HG03520 (cell line): ENCODE measurements around the gene ZNF580.

ENCODE experiments used
- ATAC-seq: cut with Tn5 transposase; IDR thresholded peaks from one replicate; pipeline ENCODE4 v1.9.1; 2021; ENCODE audit warnings: mild to moderate bottlenecking, moderate library complexity; ENCODE audit not compliant: unreplicated experiment

ZNF580 gene

DNA sequence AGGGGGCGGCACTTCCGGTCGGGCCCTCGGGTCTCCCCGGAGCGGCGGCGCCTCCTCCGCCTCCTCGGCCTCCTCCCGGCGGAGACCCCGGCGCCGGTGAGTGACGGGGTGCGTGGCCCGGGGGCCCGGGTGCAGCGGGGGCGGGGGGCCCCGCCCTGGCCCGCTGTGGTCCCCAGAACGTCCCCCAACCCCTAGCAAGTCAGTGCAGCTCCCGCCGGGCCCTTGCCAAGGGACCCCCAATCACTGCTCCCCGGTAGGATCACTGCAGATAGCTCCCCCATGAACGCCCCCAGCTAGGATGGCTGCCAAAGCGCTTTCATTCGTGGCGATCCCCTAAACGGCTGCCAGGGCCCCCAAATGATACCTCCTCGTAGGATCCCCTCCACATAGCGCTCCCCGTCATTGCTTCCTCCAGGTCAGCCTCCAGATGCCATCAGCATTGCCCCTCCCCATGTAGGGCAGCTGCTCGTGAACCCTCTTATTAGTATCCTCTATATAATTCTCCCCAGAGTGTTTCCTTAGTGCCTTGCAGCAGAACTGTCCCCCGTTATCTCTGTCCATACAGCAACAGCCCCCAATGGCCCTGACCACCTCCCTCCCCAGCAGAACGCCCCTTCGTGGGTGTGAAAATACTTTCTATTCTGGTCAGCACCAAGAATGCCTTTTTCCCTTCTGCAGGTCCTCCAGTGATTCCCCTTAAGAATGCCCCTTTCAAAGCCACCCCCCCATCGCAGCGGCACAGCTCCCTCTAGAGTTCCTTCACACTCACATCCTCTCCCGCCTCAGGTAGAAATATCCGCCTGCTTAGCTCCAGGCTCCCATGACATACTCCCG is 34.9 kb upstream of the ZNF580 start, which contains the start of gene ZNF865:
Gene ZNF865, plus strand, starts transcription at position 11 of the 834 bp plus-strand sequence. CDS start 7,972 bp downstream, outside the sequence.
- no peak for ATAC-seq

DNA sequence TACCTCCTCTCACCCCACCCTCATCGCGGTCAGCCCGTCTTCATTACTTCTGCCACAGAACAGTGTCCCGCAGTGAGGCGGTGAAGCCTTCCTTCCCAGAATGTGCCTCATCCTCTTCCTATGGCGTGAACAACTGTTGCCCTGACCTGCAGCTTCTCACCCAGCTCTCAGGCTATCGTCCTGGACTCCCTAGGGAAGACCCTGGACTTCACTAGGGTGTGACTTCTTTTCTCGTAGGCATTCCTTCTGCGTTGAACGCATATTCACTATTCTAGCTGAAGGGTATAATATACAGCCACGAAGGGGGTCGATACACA is 34.4 kb upstream of the ZNF580 start:
- ATAC-seq: no peak

DNA sequence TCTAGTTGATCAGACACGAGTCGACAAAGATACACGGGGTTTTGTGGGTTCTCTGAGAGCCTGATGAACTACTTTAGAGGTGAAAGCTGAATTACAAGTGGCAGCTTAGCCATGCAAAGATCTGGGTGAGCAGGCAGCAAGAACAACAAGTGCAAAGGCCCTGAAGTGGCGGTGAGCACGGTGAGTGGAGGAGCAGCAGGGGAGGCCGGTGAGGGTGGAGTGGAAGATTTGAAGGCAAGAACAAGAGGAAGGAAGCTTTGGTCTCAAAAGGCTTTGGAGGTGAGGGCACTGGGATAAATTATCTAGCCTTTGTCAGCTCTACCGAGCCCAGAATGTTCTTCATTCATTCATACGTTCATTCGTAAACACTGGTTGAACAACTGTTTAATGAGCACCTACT is 34.0 kb upstream of the ZNF580 start:
- ATAC-seq: no peak

DNA sequence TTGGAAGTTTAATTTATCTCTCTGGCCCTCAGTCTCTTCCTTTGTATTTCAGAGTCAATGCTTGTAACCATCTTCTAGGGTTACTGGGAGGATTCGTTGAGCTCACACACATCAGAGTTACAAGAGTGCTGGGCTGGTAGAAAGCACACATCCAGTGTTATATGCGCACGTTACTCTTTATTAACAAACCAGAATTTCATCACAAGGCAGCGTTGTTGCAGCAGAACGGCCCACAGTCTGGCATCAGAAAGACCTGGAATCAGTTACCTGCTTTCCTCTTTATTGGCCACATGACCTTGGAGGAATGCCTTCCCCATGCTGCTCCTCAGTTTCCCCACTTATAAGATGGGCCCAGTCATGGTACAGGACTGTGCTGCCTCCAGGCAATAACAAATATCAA is 31.5 kb upstream of the ZNF580 start:
- no peak for ATAC-seq

DNA sequence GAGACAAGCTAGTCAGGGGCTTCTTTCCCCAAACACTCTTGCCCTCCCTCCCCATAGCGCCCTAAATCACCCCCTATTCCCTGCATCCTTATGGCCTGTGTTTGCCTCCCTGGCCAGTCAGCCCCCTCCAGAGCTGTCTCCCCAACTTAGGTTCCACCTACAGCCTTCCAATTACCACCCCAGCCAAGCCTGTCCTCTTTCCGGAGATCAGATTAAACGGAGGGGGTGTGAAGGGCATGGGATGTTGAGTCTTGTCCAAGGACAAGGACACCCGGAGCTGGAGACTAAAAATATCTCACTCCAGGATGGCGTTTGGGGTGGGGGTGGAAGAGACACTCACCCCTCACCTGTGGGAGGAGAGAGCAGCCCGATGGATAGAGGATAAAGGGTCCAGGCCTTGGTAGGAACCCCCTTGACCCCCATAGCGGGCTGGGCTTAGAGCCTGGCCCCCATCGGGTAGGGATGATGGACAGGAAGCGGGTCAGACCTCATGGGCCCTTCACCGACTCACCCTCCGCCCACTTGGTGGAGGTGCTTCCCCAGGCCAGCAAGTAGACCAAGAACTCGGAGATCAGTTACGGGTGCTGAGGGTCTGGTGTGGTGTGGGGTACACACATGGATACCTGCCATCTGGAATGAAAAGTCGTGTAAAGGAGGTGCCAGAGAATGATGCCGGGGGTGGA is 29.4 kb upstream of the ZNF580 start:
- ATAC-seq: no peak

DNA sequence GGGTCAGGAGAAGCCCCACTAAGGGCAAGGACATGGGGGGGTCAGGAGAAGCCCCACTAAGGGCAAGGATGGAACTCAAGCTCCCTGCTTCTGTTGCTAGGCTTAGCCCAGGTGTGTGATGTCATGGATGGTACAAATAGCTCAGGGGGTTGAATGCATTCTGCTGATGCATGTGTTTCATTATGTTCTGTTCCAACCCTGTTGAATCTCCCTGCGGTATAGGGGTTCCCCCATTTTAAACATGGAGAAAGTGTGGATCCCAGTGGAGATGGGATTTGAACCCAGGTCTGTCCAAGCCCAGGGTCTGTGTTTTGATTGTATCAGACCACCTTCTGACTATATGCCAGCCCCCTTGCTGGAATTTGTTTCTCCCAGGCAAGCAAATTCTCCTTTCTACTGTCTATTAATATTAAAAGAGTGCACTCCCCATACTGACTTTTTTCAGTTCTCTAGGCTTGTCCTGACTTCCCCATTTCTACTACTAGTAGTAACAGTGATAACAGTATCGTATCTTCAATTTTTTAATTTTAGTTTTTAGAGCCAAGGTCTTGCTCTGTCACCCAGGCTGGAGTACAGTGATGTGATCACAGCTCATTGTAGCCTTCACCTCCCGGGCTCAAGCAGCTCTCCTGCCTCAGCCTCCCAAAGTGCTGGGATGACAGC is 28.7 kb upstream of the ZNF580 start:
- no peak for ATAC-seq

DNA sequence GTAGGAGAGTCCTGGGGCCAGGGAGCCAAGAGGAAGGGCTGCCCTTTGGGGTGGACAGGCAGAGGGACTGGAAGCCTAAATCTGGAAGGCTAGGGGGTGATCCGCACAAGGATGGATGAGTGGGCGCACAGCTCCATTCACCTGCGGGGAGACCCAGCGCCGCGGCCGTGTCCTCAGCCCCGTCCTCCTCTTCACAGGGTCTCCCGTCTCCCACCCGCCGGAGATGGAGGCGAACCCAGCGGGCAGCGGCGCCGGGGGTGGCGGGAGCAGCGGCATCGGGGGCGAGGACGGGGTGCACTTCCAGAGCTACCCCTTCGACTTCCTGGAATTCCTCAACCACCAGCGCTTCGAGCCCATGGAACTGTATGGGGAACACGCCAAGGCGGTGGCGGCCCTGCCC is 27.4 kb upstream of the ZNF580 start:
- ATAC-seq: no peak

DNA sequence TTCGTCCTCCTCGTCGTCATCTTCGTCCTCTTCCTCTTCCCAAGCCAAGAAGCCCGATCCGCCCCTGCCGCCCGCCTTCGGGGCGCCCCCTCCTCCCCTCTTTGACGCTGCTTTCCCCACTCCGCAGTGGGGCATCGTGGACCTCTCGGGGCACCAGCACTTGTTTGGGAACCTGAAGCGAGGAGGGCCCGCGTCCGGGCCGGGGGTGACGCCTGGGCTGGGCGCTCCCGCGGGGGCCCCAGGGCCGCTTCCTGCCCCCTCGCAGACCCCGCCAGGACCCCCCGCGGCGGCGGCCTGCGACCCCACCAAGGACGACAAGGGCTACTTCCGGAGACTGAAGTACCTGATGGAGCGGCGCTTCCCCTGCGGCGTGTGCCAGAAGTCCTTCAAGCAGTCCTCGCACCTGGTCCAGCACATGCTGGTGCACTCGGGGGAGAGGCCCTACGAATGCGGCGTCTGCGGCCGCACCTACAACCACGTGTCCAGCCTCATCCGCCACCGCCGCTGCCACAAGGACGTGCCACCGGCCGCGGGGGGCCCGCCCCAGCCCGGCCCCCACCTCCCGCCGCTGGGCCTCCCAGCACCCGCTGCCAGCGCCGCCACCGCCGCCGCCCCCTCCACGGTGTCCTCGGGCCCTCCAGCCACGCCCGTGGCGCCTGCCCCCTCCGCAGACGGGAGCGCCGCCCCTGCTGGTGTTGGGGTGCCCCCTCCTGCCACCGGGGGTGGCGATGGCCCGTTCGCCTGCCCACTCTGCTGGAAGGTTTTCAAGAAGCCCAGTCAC is 26.7 kb upstream of the ZNF580 start:
- ATAC-seq: no peak

DNA sequence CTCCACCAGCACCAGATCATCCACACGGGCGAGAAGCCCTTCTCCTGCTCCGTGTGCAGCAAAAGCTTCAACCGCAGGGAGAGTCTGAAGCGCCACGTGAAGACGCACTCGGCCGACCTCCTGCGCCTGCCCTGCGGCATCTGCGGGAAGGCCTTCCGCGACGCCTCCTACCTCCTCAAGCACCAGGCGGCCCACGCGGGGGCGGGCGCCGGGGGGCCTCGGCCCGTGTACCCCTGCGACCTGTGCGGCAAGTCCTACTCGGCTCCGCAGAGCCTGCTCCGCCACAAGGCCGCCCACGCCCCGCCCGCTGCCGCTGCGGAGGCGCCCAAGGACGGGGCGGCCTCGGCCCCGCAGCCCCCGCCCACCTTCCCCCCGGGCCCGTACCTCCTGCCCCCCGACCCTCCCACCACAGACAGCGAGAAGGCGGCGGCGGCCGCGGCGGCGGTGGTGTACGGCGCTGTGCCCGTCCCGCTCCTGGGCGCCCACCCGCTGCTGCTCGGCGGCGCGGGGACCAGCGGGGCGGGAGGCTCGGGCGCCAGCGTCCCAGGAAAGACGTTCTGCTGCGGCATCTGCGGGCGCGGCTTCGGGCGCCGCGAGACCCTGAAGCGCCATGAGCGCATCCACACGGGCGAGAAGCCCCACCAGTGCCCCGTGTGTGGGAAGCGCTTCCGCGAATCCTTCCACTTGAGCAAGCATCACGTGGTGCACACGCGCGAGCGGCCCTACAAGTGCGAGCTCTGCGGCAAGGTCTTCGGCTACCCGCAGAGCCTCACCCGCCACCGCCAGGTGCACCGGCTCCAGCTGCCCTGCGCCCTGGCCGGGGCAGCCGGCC is 25.9 kb upstream of the ZNF580 start:
- ATAC-seq: no peak

DNA sequence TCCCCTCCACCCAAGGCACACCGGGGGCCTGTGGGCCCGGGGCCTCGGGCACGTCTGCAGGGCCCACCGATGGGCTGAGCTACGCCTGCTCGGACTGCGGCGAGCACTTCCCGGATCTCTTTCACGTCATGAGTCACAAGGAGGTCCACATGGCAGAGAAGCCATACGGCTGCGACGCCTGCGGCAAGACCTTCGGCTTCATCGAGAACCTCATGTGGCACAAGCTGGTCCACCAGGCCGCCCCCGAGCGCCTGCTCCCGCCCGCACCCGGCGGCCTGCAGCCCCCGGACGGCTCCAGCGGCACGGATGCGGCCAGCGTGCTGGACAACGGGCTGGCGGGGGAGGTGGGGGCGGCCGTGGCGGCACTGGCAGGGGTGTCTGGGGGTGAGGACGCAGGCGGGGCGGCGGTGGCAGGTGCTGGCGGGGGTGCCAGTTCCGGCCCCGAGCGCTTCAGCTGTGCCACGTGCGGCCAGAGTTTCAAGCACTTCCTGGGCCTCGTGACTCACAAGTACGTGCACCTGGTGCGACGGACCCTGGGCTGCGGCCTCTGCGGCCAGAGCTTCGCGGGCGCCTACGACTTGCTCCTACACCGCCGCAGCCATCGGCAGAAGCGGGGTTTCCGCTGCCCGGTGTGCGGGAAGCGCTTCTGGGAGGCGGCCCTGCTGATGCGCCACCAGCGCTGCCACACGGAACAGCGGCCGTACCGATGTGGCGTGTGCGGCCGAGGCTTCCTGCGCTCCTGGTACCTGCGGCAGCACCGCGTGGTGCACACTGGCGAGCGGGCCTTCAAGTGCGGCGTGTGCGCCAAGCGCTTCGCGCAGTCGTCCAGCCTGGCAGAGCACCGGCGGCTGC is 25.0 kb upstream of the ZNF580 start:
- ATAC-seq: no peak

DNA sequence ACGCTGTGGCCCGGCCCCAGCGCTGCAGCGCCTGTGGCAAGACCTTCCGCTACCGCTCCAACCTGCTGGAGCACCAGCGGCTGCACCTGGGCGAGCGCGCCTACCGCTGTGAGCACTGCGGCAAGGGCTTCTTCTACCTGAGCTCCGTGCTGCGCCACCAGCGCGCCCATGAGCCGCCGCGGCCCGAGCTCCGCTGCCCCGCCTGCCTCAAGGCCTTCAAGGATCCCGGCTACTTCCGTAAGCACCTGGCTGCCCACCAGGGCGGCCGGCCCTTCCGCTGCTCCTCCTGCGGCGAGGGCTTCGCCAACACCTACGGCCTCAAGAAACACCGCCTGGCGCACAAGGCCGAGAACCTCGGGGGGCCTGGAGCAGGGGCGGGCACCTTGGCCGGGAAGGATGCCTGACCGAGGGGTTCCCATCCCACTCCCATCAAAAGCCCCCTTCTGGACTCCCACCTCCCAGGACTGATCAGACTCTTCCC is 24.4 kb upstream of the ZNF580 start:
- no peak for ATAC-seq

DNA sequence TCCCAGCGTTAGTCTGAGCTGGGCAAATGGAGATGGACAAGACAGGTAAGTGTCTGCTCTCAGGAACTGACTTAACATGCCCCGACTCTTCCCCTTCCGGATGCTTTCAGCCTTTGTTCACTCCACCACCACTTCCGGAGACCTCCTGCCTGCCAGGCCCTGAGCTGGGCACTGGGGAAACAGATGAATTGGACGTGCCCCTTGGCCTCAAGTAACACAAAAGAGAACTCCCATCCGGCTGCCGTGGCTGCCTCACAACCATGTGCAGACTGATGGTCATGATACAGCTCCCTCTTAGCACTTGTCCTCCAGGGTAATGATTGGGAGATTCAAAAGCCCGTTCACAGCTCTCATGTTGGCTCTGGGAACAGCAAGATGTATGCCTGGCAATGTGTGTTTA is 23.4 kb upstream of the ZNF580 start:
- ATAC-seq: no peak

DNA sequence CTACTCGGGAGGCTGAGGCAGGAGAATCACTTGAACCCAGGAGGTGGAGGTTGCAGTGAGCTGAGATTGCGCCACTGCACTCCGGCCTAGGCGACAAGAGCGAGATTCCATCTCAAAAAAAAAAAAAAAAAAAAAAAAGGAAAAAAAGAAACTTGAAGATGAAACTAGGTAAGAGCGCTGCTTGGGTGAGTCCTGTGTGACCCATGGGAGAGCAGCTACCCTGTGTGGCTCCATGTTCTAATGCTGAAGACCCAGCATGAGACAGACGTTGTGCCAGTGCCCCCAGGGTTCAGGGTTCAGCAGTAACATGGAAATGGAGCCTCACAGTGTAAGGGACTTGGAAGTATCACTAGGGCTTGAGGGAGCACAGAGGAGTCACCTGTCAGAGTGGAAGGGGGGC is 22.4 kb upstream of the ZNF580 start:
- ATAC-seq: no peak

DNA sequence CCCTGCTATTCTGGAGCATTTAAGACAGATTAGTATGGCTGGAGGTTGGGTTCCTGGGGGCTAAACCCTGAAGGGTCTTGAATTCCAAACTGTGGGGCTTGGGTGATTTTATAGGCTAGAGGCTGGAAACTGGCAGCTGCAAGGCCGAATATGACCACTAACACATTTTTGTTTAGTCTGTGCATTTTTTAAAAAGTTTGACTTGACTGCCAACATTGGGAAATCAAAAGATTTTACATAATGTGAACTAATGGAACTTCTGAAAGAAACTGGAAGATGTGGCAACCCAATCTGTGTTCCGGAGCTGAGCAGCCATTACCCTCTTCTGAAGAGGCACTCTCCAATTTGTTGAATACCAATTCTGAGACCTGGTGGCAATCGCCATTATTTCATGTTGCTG is 21.5 kb upstream of the ZNF580 start:
- ATAC-seq: no peak

DNA sequence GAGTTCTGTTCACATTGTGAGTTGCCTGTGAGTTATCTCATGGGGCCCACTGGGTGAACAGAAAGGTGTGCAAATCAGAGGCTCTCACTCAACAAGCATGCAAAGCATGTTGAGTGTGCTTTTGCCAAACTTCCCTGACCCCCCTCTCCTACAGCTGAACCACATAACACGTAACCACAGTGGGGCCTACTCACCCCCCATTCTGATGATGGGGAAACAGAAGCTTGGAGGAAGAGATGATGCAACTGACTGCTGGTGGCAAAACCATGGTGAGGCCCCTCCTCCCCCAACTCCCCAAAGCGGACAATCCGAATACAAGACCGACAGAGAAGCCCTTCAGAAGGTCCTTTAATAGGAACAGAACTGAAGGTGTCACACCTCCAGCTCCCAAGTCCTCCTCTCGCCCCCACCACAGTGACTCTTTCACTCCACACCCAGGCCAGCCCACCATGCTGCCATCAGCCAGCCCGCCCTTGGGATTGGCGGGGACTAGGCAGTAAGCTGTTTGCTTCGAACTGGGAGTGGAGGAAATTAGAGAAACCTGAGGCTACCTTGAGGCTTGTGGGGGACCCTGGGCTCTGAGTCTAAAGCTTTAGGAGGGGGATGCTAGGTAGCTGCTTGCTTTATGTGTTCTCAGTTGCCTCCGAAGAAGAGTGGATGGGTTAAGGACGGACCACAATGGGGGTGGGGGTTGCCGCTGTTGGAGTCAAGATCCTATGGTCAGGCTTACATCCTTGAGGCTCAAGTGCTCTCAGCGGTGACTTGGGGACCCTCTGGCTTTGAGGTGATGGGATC is 20.2 kb upstream of the ZNF580 start:
- no peak for ATAC-seq

DNA sequence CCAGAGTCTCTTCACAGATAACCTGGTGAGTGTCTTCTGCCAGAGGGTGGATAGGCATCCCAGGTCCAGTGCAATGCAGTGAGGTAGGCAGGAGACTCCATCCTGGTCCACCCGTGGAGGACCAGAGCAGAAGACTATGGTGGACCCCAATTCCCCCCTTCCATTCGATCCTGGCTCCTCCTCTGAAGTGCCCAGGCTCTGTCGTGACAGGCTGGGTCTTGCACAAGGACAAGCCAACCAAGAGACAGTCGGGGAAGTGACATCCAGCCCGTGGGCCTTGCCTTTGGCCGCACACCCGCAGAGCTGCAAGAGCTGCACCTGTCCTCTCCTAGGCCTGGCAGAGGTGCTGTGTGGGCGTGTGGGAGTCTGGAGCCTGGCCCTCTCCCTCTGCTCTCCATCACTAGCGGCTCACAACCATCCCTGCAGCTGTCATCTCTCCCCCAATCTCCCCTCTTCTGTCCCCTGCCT is 19.6 kb upstream of the ZNF580 start:
- ATAC-seq: no peak

DNA sequence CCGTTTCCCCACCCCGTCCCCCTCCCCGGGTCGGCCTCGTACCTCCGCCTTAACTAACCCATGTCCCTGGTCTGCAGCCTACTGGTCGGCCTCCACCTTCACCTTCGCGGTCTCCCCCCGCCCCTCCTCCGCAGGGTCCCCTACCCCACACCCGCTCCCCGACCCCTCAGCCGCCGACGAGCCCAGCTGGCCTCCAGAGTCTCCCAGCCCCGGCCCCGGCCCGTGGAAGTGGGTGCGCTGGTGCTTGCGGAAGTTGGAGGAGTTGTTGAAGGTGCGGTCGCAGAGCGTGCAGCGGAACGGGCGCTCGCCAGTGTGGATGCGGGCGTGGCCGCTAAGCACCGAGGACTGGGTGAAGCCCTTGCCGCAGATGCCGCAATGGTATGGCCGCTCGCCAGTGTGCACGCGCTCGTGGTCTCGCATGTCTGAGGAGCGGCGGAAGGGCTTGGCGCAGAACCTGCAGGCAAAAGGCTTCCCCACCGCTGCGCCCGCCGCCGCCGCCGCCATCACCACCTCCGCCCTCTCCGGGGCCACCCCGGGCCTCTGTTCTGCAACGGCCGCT is 19.1 kb upstream of the ZNF580 start:
- ATAC-seq: no peak
